Colonic mucosa (tissue), 4 donors: ENCODE data around the gene ZSWIM6. TPM values are rescaled to one million over a fixed set of nuclear protein-coding genes. Genes with fewer than 3 reads are reported as not detected.

ENCODE experiments used
- DNase-seq: peaks from one replicate; pipeline ENCODE4 v3.0.0-alpha.2; 2020
- H3K27ac ChIP-seq: fragments of 200-600 bp; one replicate; pipeline ENCODE4 v1.8.0; 2021
- H3K27me3 ChIP-seq: fragments of 200-600 bp; one replicate; pipeline ENCODE4 v1.8.0; 2021
- H3K36me3 ChIP-seq: fragments of 200-600 bp; one replicate; pipeline ENCODE4 v1.8.0; 2021
- H3K4me1 ChIP-seq: fragments of 200-600 bp; one replicate; pipeline ENCODE4 v1.8.0; 2021; ENCODE audit warnings: mild to moderate bottlenecking
- H3K4me3 ChIP-seq: fragments of 200-600 bp; one replicate; pipeline ENCODE4 v1.8.0; 2021
- H3K9ac ChIP-seq, 2 donors: one replicate each; pipeline ENCODE4 v1.7.0; 2013; ENCODE audit warnings: control low read depth in 2 of 2, low read depth in 2 of 2, low read length in 2 of 2
- H3K9me3 ChIP-seq: fragments of 200-600 bp; one replicate; pipeline ENCODE4 v1.8.0; 2021
- CTCF ChIP-seq: fragments of 200-600 bp; IDR thresholded peaks from one replicate; pipeline ENCODE4 v1.8.0; 2022; ENCODE audit warnings: antibody characterized with exemption, mild to moderate bottlenecking
- intact Hi-C: fragments of 100-400 bp; cut with DNase I; formaldehyde crosslinking; loops from one replicate; pipeline ENCODE4 v1.14.1; 2022
- total RNA-seq, 2 donors: library from RNA; stranded (reverse); fragmentation: NEBNext Ultra II Directional in 1 of 2; extraction: Animal tissue kit (Norgen Biotek cat#: 25700) in 1 of 2; gene quantifications; one replicate each; pipeline ENCODE4 v1.2.1, GENCODE V29; 2021
- donor health status: healthy.
- donor health status: DM: no; HTN: no; CAD: no.
- donor health status: DM: no; HTN: no; CAD: no.

The ZSWIM6 gene
- total RNA-seq, 2 donors from 2014 or later, result 16.4 to 24.5 TPM

GRCh38 chr5:61311836-61312808 is 19.9 kb upstream of the ZSWIM6 start:
- no peak overlapping the region for H3K4me3 ChIP-seq
- H3K27me3 ChIP-seq, result no peaks in the 10 kb centered on the region
- no peak for TF ChIP-seq CTCF
- H3K4me1 ChIP-seq, result no peaks in the 10 kb centered on the region
- DNase-seq, result no peak
- intact Hi-C loops, result no loop called here
- no peaks in the 10 kb centered on the region for H3K36me3 ChIP-seq
- H3K9me3 ChIP-seq, result no peaks in the 10 kb centered on the region
- no peak overlapping the region for H3K27ac ChIP-seq
- H3K9ac ChIP-seq, result no peak overlapping the region

- no peak for DNase-seq
- TF ChIP-seq CTCF, result no peak
- Histone ChIP-seq H3K4me1 (no peaks in the 10 kb centered on the region), H3K36me3 (no peaks in the 10 kb centered on the region), H3K27ac (no peak overlapping the region), H3K9me3 (no peaks in the 10 kb centered on the region), H3K27me3 (no peaks in the 10 kb centered on the region), H3K9ac (no peak overlapping the region), H3K4me3 (no peak overlapping the region)
- intact Hi-C loops, result no loop called here
Observed at GRCh38 chr5:61313960-61314681, 17.9 kb upstream of the ZSWIM6 start.

DNA sequence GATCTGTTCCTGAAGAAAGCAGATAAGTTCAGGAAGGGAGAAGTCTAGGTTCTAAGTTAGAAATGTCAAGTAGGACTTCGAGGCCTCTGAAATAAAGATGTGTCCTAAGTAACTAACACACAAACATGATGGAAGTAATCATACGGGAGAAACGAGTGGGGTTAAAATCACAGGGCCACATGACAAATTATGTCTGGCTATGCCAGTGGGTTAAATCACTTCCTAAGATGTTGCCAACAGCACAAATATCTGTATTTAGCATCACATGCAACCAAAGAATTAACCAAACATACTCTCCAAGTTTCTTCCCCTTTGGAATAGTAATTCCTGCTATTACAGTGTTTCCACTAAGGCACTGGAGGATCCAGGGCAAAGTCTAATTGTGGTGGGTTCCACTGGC is 13.7 kb upstream of the ZSWIM6 start:
- no peak for DNase-seq
- H3K27me3 ChIP-seq, result no peaks in the 10 kb centered on the region
- intact Hi-C loops, result no loop called here
- H3K4me3 ChIP-seq, result no peak overlapping the region
- H3K36me3 ChIP-seq, result no peaks in the 10 kb centered on the region
- H3K27ac ChIP-seq, result no peak overlapping the region
- no peak for TF ChIP-seq CTCF
- H3K9me3 ChIP-seq, result no peaks in the 10 kb centered on the region
- H3K4me1 ChIP-seq, result peaks cover 8% of the 10 kb centered on the region
- H3K9ac ChIP-seq, result peak overlapping the region in 1 of 2 donors; percentile 21

- peaks cover 8% of the 10 kb centered on the region for H3K4me1 ChIP-seq
- intact Hi-C loops, result no loop called here
- peak overlapping the region in 1 of 2 donors; percentile 44 for H3K9ac ChIP-seq
- H3K9me3 ChIP-seq, result no peaks in the 10 kb centered on the region
- no peaks in the 10 kb centered on the region for H3K27me3 ChIP-seq
- H3K36me3 ChIP-seq, result no peaks in the 10 kb centered on the region
- peak overlapping the region; percentile 51 for H3K27ac ChIP-seq
- no peak for TF ChIP-seq CTCF
- DNase-seq, result peak; percentile 68
- no peak overlapping the region for H3K4me3 ChIP-seq
Observed at GRCh38 chr5:61319388-61320146, 12.5 kb upstream of the ZSWIM6 start.

DNA sequence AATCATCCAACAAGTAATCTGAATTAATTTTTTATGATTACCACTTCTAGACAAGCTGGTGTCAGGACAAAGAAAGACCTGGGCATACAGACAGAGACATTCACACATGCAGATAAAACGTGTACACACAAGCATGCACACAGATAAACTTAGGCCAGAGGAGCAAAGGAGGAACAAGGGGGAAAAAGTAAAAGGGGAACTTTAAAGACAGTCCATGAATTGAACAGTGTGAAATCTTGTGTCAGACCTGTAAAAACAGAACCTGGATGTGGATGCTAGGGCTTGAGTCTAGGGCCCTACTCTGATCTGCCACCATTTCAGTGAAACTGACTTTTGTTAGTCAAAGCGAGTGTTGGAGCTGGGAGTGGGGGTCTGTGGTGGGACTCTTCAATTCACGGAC is 11.2 kb upstream of the ZSWIM6 start:
- H3K27me3 ChIP-seq, result no peaks in the 10 kb centered on the region
- H3K27ac ChIP-seq, result peak overlapping the region; percentile 61
- H3K9ac ChIP-seq, result peak overlapping the region in 1 of 2 donors; percentile 62
- H3K9me3 ChIP-seq, result no peaks in the 10 kb centered on the region
- no peak overlapping the region for H3K4me3 ChIP-seq
- intact Hi-C loops, result no loop called here
- TF ChIP-seq CTCF, result no peak
- peaks cover 8% of the 10 kb centered on the region for H3K4me1 ChIP-seq
- no peaks in the 10 kb centered on the region for H3K36me3 ChIP-seq
- no peak for DNase-seq
